Measurements from ENCODE around the gene AK5. TPM values are rescaled to one million over a fixed set of nuclear protein-coding genes. Genes with fewer than 3 reads are reported as not detected.

AK5 gene
- total and polyA plus RNA-seq, 2 of the 4 experiments (the other 2 are of a cell fraction) = 22.5 to 25.8 TPM

GRCh38 chr1:77232829-77233228 lies 49.0 kb upstream of the AK5 start:
- in situ Hi-C loops (cut with MboI; ENCODE audit: low sequenced_read_pairs) (no loop called here), intact Hi-C loops (cut with micrococcal nuclease) (no loop called here), dilution Hi-C loops (cut with HindIII; ENCODE audit: low sequenced_read_pairs, unreplicated experiment) (no loop called here)
- Histone ChIP-seq H3K23ac (ENCODE audit: low read depth, low read length) (no peak overlapping the region), H4K5ac (ENCODE audit: low read depth, low read length) (no peak overlapping the region), H3K79me1 (ENCODE audit: low read depth in 1 of 2, low read length in 2 of 2) (no peaks in the 10 kb centered on the region), H3K9me3 (ENCODE audit: control insufficient read depth, insufficient read depth, low read length) (no peaks in the 10 kb centered on the region), H3K9me1 (ENCODE audit: insufficient read depth, low read length) (no peaks in the 10 kb centered on the region), H2BK5ac (ENCODE audit: low read depth, low read length, poor library complexity, severe bottlenecking) (no peak overlapping the region), H3K56ac (ENCODE audit: extremely low read depth, insufficient read depth, low read length) (no peak overlapping the region), H3K14ac (replicated peaks; ENCODE audit: low read depth, low read length) (no peak overlapping the region), H3K27me3 (ENCODE audit: control insufficient read depth, insufficient read depth, low read length) (no peaks in the 10 kb centered on the region), H2AFZ (replicated peaks; ENCODE audit: low read length, poor library complexity) (no peak overlapping the region), H3K36me3 (ENCODE audit: control insufficient read depth, insufficient read depth, low read length) (no peaks in the 10 kb centered on the region), H3K18ac (ENCODE audit: low read depth, low read length) (no peak overlapping the region), H3K4me1 (ENCODE audit: control insufficient read depth, insufficient read depth, low read length) (no peaks in the 10 kb centered on the region), H4K8ac (ENCODE audit: low read depth in 2 of 2, low read length in 2 of 2) (no peak overlapping the region), H4K91ac (ENCODE audit: insufficient read depth, low read depth, low read length) (no peak overlapping the region), H4K20me1 (ENCODE audit: insufficient read depth, low read length) (no peaks in the 10 kb centered on the region), H3K4ac (ENCODE audit: low read depth, low read length) (no peak overlapping the region), H3K4me2 (ENCODE audit: low read depth, low read length) (no peak overlapping the region), H2BK120ac (ENCODE audit: low read depth, low read length) (no peak overlapping the region), H2AK5ac (ENCODE audit: low read depth, low read length) (no peak overlapping the region), H2AK9ac (replicated peaks; ENCODE audit: low read depth, low read length, poor library complexity) (no peak overlapping the region), H3K27ac (ENCODE audit: insufficient read depth, low read length) (no peak overlapping the region), H2BK15ac (ENCODE audit: low read depth, low read length) (no peak overlapping the region), H3K9ac (ENCODE audit: low read depth, low read length) (no peak overlapping the region), H3K4me3 (ENCODE audit: insufficient read depth, low read depth, low read length) (no peak overlapping the region), H2BK20ac (ENCODE audit: low read depth, low read length) (no peak overlapping the region)
- no peak for DNase-seq
- no peak for ATAC-seq (ENCODE audit: low read depth)
- TF ChIP-seq RFX5 (IDR thresholded peaks at IDR 0.05; ENCODE audit: low read depth, low read length) = no peak
- no peak for TF ChIP-seq BHLHE40 (IDR thresholded peaks at IDR 0.05; ENCODE audit: low read depth, low read length)
- no peak for TF ChIP-seq MAFK (IDR thresholded peaks at IDR 0.05; ENCODE audit: low read depth, low read length)
- TF ChIP-seq MAZ (IDR thresholded peaks at IDR 0.05; ENCODE audit: borderline replicate concordance, low read depth, low read length) = no peak
- TF ChIP-seq RCOR1 (IDR thresholded peaks at IDR 0.05; ENCODE audit: insufficient replicate concordance, low read length) = no peak
- TF ChIP-seq USF2 (IDR thresholded peaks at IDR 0.05; ENCODE audit: low read depth, low read length) = no peak
- TF ChIP-seq CHD1 (IDR thresholded peaks at IDR 0.05; ENCODE audit: low read depth, low read length) = no peak
- TF ChIP-seq RAD21 (IDR thresholded peaks at IDR 0.05; ENCODE audit: low read length) = no peak
- no peak for TF ChIP-seq CEBPB (IDR thresholded peaks at IDR 0.05; ENCODE audit: low read depth, low read length)
- no peak for TF ChIP-seq NFE2L2 (IDR thresholded peaks at IDR 0.05; ENCODE audit: low read depth, low read length)
- TF ChIP-seq SMC3 (IDR thresholded peaks at IDR 0.05; ENCODE audit: low read depth, low read length) = no peak
- no peak for TF ChIP-seq ELK1 (IDR thresholded peaks at IDR 0.05; ENCODE audit: borderline replicate concordance, low read depth, low read length)
- TF ChIP-seq MXI1 (IDR thresholded peaks at IDR 0.05; ENCODE audit: borderline replicate concordance, low read depth, low read length) = no peak
- no peak for TF ChIP-seq FOS (IDR thresholded peaks at IDR 0.05; ENCODE audit: low read depth, low read length)
- no peak for TF ChIP-seq CTCF (conservative IDR thresholded peaks at IDR 0.05; ENCODE audit: low read depth, low read length)
- TF ChIP-seq POLR2A (IDR thresholded peaks at IDR 0.05; ENCODE audit: low read depth, low read length) = no peak
- WGBS, 2 experiments (ENCODE audit: extremely low coverage in 2 of 2, insufficient read length in 1 of 2) = no CpG with 5 or more reads among the region's 1 CpG
- BruUV-seq (replicated peaks) = no TSS peak
- POLR2A ChIA-PET (ENCODE audit: unreplicated experiment) = no interaction called here
- CTCF ChIA-PET = no interaction called here
